ENCODE data around the gene TMEM132E.

Gene TMEM132E

DNA sequence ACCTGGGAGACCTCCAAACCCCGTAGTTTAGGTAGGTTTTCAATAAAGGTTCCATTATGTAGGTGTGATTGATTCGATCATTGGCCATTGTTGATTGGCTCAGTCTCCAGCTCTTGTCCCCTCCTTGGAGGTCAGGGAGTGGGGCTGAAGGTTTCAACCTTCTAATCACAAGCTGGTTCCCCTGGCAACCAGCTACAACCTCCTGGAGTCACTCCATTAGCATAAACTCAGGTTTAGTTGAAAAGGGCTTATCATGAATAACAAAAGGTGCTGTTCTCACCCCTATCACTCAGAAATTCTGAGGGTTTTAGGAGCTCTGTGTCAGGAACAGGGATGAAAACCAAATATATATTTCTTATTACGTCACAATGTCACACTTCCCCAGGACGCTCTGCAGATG, 28.5 kb downstream of the TMEM132E start:
- H3K27ac ChIP-seq: no peak overlapping the region
- TF ChIP-seq, protein P1, sequence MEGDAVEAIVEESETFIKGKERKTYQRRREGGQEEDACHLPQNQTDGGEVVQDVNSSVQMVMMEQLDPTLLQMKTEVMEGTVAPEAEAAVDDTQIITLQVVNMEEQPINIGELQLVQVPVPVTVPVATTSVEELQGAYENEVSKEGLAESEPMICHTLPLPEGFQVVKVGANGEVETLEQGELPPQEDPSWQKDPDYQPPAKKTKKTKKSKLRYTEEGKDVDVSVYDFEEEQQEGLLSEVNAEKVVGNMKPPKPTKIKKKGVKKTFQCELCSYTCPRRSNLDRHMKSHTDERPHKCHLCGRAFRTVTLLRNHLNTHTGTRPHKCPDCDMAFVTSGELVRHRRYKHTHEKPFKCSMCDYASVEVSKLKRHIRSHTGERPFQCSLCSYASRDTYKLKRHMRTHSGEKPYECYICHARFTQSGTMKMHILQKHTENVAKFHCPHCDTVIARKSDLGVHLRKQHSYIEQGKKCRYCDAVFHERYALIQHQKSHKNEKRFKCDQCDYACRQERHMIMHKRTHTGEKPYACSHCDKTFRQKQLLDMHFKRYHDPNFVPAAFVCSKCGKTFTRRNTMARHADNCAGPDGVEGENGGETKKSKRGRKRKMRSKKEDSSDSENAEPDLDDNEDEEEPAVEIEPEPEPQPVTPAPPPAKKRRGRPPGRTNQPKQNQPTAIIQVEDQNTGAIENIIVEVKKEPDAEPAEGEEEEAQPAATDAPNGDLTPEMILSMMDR (conservative IDR thresholded peaks at IDR 0.05; ENCODE audit: low read depth): no peak
- POLR2A ChIA-PET (ENCODE audit: low non-redundant PET): no interaction called here
- CTCF ChIA-PET: no interaction called here
- DNase-seq (ENCODE audit: low spot score): no peak

DNA sequence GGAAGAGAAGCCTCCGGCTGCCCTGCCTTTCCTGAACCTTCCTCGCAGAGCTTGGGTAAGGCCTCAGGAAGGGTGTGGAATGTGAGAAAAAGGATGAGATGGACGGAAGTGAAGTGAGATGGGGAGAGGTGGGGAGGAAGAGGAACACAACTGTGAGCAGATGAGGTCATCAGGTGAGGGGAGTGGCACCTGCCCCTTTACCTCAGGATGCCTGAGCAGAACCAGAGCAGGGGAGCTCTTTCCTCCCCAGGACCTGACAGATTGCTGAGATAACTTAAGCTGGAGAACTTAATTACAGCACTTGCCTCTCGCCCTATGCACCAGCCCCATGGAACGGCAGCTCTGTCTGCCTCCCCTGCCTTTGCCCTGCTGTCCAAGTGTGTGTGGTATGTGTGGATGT, 29.8 kb downstream of the TMEM132E start:
- DNase-seq (ENCODE audit: low spot score): no peak
- CTCF ChIA-PET: interaction anchor here (0.6 kb wide), 2 partner anchors 29 to 66 kb away, joined by 3 read pairs; no protein-coding TSS in a partner anchor
- POLR2A ChIA-PET (ENCODE audit: low non-redundant PET): no interaction called here
- H3K27ac ChIP-seq: no peak overlapping the region
- TF ChIP-seq, protein P1 (conservative IDR thresholded peaks at IDR 0.05; ENCODE audit: low read depth): no peak

DNA sequence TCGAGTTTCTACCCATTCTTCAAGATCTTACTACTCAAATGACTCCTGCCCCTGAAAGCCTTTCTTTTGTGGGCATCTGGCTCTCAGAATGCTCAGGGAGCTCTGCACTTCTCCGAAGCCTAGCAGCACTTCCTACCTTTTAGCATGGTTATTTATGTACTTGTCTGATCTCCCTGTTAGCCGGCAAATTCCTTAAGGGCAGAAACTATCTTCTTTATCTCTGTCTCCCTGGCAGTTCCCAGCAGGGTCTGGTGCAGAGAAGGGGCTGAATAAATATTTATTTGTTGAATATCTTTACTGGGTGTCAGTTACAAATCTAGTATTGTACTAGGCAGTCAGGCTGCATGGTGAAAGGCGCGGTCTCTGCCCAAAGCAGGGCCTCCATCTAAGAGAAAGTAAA, 30.7 kb downstream of the TMEM132E start:
- ChIA-PET POLR2A (ENCODE audit: low non-redundant PET) (no interaction called here), CTCF (no interaction called here)
- no peak for DNase-seq (ENCODE audit: low spot score)
- no peak overlapping the region for H3K27ac ChIP-seq
- TF ChIP-seq, protein P1 (conservative IDR thresholded peaks at IDR 0.05; ENCODE audit: low read depth): no peak

DNA sequence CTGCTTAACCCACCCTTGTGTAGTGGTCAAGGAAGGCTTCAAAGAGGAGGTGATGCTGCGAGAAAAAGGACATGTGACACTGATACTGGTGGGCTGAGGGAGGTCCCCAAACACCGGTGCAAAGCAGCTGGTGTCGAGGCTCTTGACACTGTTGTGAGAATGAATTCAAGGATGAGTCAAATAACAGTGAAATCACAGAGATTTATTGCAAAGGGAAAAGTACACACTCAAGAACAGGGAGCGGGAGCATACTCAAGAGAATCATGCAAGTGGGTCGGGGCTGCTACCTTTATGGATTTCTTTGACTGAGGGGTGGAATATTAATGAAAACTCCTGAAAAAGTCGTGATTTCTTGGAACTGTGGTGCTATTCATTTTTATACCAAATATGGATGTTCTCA, 31.1 kb downstream of the TMEM132E start:
- DNase-seq (ENCODE audit: low spot score): no peak
- TF ChIP-seq, protein P1 (conservative IDR thresholded peaks at IDR 0.05; ENCODE audit: low read depth): no peak
- ChIA-PET POLR2A (ENCODE audit: low non-redundant PET) (no interaction called here), CTCF (no interaction called here)
- no peak overlapping the region for H3K27ac ChIP-seq

DNA sequence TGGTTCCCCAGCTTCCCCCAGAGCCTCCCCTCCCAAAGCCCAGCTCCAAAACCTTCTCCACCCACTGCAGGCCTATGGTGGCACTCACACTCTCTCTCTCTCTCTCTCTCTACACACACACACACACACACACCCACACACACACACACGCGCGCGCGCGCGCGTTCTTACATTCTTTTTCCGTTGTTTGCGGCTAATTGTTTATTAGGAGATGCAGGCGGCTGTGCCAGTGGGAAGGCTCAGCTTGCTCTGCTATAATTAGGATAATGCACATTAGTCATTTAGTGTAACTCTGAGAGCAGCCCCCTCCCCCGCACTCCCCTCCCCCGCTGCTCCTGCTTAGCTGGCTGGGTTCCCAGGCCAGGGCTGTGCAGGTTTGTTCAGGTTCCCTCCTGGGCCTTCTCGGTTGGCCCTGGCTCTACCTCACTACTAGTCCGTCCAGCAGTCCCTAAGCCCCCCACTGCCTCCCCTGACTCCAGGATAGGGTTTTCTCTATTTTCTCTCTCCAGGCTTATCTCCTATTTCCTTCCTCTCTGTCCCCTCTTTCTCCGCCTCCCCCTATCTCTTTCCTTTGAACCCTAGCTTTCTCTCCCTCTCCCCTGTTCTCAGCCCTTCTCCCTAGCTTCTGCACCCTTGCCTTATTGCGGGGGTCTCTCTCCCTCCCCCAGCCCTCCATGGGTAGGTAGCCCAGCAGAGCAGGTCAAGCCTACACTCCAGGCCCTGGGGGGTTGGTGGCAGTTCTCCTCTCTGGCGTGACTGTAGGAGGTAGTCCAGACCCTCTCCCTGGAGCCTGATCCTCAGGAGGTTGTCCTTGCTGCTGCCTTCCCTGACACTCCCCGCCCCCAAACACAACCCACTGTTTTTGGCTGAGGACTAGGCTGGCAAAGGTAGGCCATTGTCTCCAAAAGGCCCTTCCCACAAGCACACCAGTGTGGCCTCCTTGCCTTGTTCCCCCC, 34.0 kb downstream of the TMEM132E start:
- DNase-seq (ENCODE audit: low spot score): peak; percentile 63
- ChIA-PET POLR2A (ENCODE audit: low non-redundant PET) (no interaction called here), CTCF (interaction anchor here (0.5 kb wide), 1 partner anchor 27 kb away, joined by 3 read pairs; no protein-coding TSS in a partner anchor)
- H3K27ac ChIP-seq: no peak overlapping the region
- TF ChIP-seq, protein P1 (conservative IDR thresholded peaks at IDR 0.05; ENCODE audit: low read depth): no peak

DNA sequence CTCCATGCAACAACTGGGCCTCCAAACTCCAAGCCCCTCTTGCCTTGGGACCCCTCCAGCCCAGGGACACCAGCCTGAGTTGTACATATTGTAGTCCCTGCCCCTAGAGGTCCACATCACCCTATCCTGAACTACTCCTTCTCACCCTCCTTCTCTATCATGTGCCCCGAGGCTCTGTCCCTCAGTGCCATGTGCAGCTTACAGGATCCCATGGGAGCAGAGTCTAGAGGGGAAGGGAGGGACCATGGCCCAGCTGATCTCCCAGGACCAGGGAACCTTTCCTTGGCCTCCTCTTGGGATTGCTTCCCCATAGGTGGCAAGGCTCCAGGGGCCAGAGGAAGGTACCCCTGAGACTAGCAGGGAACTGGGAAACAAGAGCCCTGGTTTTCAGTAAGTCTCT, 35.3 kb downstream of the TMEM132E start:
- no peak for DNase-seq (ENCODE audit: low spot score)
- H3K27ac ChIP-seq: no peak overlapping the region
- TF ChIP-seq, protein P1 (conservative IDR thresholded peaks at IDR 0.05; ENCODE audit: low read depth): no peak
- POLR2A ChIA-PET (ENCODE audit: low non-redundant PET): no interaction called here
- CTCF ChIA-PET: interaction anchor here (0.5 kb wide), 2 partner anchors 863 to 1064 kb away, joined by 3 to 5 read pairs; no protein-coding TSS in a partner anchor

All from RWPE1 (cell line).